ENCODE results near the gene PODXL2.
"Not testable (repeated sequence)": the region's sequence is repeated elsewhere in the genome, so short reads cannot be mapped to it uniquely, and the experiment has no call there.

The PODXL2 gene

DNA sequence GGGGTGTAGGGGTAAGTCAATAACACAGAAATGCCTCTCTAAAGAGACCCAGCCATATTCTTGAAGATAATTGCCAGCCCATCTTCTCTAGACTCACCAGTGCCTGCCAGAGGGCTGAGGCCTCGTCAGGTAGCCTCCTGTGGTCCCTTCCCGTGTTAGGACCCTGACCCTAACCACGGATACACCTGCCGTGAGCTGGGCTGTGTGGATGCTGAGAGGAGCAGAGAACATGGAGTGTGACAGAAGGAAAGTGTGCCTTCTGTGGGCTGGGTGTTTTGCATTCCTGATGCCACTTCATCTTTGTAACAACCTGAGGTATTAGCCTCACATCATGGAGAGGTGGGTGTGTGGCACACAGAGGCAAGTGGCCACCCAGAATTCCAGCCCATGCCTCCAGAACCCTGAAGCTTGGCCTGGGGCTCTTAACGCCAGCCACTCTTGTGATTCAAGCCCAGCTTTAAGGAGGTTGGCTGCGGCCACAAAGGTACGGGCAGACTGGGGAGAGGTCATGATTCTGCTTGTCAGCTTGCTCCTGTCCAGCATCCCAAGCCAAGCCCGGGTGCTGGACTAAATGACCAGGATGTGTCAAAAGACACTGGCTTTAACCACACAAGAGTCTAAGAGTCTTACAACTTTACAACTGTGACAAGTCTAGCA is 22.7 kb downstream of the PODXL2 start:
- ATAC-seq, result no peak
- no peaks in the 10 kb centered on the region for H3K4me1 Mint-ChIP-seq
- DNase-seq, result no peak
- H3K9me3 Mint-ChIP-seq, result no peaks in the 10 kb centered on the region
- H3K27me3 Mint-ChIP-seq, result no peaks in the 10 kb centered on the region
- no peak overlapping the region for H3K4me3 Mint-ChIP-seq
- no peaks in the 10 kb centered on the region for H3K36me3 Mint-ChIP-seq (ENCODE audit: low read depth)
- H3K27ac Mint-ChIP-seq, result no peak overlapping the region

DNA sequence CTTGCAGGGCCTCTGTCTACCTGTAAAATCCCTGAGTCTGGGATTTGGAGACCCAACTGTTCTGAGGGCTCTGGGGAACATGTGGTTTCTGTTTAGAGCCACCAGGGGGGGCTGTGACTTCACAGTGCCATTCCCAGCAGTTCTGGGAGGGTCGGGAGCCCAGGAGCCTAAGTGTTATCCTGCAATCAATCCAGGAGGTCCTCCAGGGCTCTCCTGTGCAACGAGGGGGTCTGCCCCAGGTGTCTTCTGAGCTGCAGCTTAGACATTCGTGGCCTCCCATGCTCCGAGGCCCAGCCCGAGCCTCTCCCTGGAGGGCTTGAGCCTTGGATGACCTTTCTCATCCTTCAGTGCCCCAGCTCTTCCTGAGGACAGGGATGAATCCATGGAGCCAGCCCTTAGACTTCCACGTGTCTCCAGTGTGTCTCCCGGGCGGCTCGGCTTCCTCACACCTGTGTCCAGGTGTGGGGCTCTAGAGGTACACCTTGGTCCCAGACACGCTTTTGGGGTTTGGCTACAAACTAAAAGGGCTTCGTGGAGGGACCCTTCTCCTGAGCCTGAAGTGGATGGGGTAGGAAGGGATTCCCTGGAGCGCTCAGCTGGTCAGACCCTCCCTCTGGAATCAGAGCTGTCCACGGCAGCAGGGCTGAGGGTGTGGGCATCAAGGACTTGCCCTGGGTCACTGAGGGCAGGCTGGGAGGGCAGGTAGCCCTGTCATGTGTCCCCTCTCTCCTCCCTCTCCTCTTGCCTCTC is 23.4 kb downstream of the PODXL2 start:
- DNase-seq, result peak; percentile 44
- Mint-ChIP-seq H3K27me3 (no peaks in the 10 kb centered on the region), H3K4me3 (no peak overlapping the region), H3K27ac (no peak overlapping the region), H3K9me3 (no peaks in the 10 kb centered on the region), H3K36me3 (ENCODE audit: low read depth) (no peaks in the 10 kb centered on the region), H3K4me1 (no peaks in the 10 kb centered on the region)
- peak; percentile 68 for ATAC-seq

DNA sequence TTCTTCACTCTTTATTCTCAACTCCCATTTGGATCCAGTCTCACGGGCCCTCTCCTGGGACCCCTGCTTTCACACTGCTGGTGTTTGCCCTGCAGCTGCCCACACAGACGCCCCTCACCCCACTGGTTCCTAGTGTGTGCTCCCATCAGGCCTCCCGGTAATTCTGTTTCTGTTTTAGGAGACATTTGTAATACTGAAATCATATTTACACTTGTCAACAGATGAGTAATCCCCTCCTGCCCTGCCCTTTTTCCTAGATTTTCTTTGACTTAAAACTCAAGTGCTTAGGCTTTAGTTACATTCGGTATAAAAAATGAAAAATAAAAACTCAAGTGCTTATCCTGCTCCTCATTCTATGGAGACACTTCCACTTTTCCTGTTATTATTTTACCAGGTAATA is 25.4 kb downstream of the PODXL2 start:
- H3K27ac Mint-ChIP-seq, result no peak overlapping the region
- H3K4me3 Mint-ChIP-seq, result no peak overlapping the region
- H3K9me3 Mint-ChIP-seq, result no peaks in the 10 kb centered on the region
- ATAC-seq (no peak), DNase-seq (no peak)
- H3K27me3 Mint-ChIP-seq, result peaks cover 2% of the 10 kb centered on the region
- H3K36me3 Mint-ChIP-seq (ENCODE audit: low read depth), result no peaks in the 10 kb centered on the region
- no peaks in the 10 kb centered on the region for H3K4me1 Mint-ChIP-seq

DNA sequence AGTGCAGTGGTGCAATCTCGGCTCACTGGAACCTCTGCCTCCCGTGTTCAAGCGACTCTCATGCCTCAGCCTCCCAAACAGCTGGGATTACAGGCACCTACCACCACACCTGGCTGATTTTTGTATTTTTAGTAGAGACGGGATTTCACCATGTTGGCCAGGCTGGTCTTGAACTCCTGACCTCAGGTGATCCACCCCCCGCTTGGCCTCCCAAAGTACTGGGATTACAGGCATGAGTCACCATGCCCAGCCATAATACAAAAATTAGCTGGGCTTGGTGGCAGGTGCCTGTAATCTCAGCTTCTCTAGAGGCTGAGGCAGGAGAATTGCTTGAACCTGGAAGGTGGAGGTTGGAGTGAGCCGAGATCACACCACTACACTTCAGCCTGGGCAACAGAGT is 26.0 kb downstream of the PODXL2 start:
- not testable (repeated sequence) for H3K4me1 Mint-ChIP-seq

DNA sequence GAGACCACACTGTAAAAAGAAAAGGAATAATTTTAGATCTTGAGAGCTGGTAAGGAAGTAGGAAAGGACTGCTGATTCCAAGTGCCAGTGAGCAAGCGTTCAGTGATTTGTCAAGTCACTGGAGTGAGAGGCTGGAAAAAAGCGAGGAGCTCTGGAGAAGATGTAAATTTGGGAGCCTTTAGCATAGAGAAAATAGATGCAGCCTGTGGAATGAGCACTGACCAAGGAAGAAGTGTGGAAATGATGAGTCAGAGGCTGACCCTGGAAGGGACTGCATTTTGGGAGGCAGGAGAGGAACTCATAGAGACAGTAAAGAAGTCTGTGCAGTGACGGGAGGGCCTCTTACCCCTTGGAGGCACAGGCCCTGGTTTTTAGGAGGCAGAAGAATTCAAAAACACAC is 26.7 kb downstream of the PODXL2 start:
- ATAC-seq (no peak), DNase-seq (no peak)
- Mint-ChIP-seq H3K4me1 (no peaks in the 10 kb centered on the region), H3K36me3 (ENCODE audit: low read depth) (no peaks in the 10 kb centered on the region), H3K4me3 (no peak overlapping the region), H3K27ac (no peak overlapping the region), H3K27me3 (peaks cover 2% of the 10 kb centered on the region), H3K9me3 (no peaks in the 10 kb centered on the region)

More for the DNA sequence above, 26.0 kb downstream of the PODXL2 start:
- not testable (repeated sequence) for H3K27ac Mint-ChIP-seq; H3K27me3 Mint-ChIP-seq; ATAC-seq; DNase-seq; H3K4me3 Mint-ChIP-seq; H3K36me3 Mint-ChIP-seq (ENCODE audit: low read depth); H3K9me3 Mint-ChIP-seq

DNA sequence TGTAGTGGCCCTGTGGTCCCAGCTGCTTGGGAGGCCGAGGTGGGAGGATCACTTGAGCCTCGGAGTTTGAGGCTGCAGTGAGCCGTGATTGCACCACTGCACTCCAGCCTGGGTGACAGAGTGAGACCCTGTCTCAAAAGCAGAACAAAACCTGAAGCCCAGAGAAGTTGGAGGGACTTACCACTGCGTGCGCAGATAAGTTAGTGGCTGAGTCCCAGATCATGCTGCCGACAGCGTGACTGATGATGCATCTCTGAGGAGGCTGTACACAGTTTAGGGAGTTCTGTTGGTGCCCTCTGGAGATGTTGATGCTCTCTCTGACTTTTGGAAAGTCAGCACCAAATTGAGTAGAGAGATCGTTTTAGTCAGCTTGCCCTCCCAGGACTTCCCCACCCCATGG is 27.9 kb downstream of the PODXL2 start:
- no peak for ATAC-seq
- no peak for DNase-seq
- no peak overlapping the region for H3K4me3 Mint-ChIP-seq
- no peaks in the 10 kb centered on the region for H3K4me1 Mint-ChIP-seq
- peaks cover 2% of the 10 kb centered on the region for H3K27me3 Mint-ChIP-seq
- no peaks in the 10 kb centered on the region for H3K36me3 Mint-ChIP-seq (ENCODE audit: low read depth)
- H3K9me3 Mint-ChIP-seq, result no peaks in the 10 kb centered on the region
- H3K27ac Mint-ChIP-seq, result no peak overlapping the region

DNA sequence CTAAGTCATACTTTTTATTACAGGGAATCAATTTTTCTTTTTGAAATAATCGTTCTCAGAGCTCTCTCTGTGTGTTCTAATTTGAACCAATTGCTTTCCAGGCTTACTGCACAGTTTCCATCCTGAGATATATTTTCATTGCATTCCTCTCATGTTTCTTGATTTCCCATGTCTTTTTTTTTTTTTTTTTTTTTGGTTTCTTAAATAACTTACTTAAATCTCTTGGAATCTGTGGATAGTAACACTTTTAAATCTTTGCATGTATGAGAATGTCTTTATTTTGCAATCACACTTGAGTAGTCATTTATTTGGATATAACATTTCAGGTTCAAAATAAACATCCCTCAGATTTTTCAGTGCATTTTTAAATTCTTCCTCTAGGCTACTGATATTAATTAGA is 29.2 kb downstream of the PODXL2 start:
- Mint-ChIP-seq H3K27me3 (peaks cover 2% of the 10 kb centered on the region), H3K4me1 (no peaks in the 10 kb centered on the region), H3K9me3 (no peaks in the 10 kb centered on the region), H3K4me3 (no peak overlapping the region), H3K36me3 (ENCODE audit: low read depth) (no peaks in the 10 kb centered on the region), H3K27ac (no peak overlapping the region)
- ATAC-seq, result no peak
- no peak for DNase-seq

DNA sequence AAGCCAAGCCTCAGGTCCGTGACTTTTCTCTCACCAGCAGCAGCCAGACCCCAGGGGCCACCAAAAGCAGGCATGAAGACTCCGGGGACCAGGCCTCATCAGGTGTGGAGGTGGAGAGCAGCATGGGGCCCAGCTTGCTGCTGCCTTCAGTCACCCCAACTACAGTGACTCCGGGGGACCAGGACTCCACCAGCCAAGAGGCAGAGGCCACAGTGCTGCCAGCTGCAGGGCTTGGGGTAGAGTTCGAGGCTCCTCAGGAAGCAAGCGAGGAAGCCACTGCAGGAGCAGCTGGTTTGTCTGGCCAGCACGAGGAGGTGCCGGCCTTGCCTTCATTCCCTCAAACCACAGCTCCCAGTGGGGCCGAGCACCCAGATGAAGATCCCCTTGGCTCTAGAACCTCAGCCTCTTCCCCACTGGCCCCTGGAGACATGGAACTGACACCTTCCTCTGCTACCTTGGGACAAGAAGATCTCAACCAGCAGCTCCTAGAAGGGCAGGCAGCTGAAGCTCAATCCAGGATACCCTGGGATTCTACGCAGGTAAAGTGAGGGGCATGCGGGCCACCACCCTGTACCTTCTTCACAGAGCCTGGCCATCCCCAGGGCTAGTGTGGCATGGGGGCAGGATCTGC is 31.8 kb downstream of the PODXL2 start:
- no peaks in the 10 kb centered on the region for H3K36me3 Mint-ChIP-seq (ENCODE audit: low read depth)
- peaks cover 2% of the 10 kb centered on the region for H3K27me3 Mint-ChIP-seq
- no peaks in the 10 kb centered on the region for H3K4me1 Mint-ChIP-seq
- no peaks in the 10 kb centered on the region for H3K9me3 Mint-ChIP-seq
- no peak for ATAC-seq
- no peak overlapping the region for H3K27ac Mint-ChIP-seq
- no peak for DNase-seq
- no peak overlapping the region for H3K4me3 Mint-ChIP-seq

DNA sequence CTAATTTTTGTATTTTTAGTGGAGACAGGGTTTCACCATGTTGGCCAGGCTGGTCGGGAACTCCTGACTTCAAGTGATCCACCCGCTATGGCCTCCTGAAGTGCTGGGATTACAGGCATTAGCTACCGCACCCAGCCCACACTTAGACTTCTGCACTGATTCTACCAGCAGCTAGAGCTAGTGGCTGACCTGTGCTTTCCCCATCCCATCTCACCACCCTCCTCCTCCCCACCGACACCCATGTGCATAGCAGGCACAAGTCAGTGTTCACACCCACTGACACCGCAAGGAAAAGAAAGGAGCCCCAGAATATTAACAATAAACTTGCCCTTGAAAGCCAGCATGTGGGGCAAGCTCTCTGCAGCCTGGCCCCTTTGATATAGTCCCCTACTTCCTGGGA is 32.6 kb downstream of the PODXL2 start:
- Mint-ChIP-seq H3K4me1 (no peaks in the 10 kb centered on the region), H3K9me3 (no peaks in the 10 kb centered on the region), H3K36me3 (ENCODE audit: low read depth) (no peaks in the 10 kb centered on the region), H3K27ac (no peak overlapping the region), H3K27me3 (peaks cover 2% of the 10 kb centered on the region), H3K4me3 (no peak overlapping the region)
- no peak for ATAC-seq
- DNase-seq, result no peak

DNA sequence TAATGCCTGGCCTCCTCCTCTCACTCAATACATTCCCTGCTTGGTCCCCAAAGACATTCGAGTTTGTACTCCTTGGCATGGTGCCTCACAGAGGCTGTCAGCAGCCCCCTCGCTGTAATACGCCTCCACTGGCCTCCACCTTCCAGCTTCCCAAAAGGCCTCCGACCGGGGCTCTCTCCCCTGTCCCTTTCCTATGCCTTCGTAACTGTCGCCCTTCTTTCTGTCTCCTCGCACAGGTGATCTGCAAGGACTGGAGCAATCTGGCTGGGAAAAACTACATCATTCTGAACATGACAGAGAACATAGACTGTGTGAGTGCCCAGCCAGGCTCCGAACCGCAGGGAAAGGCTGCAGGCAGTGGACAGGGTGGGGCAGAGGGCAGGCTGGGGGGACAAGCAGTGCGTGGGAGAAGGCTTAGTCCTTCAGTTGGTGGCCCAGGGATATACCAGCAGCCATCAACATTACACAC is 33.0 kb downstream of the PODXL2 start:
- H3K27me3 Mint-ChIP-seq, result peaks cover 2% of the 10 kb centered on the region
- H3K4me1 Mint-ChIP-seq, result no peaks in the 10 kb centered on the region
- no peak overlapping the region for H3K27ac Mint-ChIP-seq
- ATAC-seq (no peak), DNase-seq (no peak)
- no peaks in the 10 kb centered on the region for H3K36me3 Mint-ChIP-seq (ENCODE audit: low read depth)
- H3K9me3 Mint-ChIP-seq, result no peaks in the 10 kb centered on the region
- no peak overlapping the region for H3K4me3 Mint-ChIP-seq

DNA sequence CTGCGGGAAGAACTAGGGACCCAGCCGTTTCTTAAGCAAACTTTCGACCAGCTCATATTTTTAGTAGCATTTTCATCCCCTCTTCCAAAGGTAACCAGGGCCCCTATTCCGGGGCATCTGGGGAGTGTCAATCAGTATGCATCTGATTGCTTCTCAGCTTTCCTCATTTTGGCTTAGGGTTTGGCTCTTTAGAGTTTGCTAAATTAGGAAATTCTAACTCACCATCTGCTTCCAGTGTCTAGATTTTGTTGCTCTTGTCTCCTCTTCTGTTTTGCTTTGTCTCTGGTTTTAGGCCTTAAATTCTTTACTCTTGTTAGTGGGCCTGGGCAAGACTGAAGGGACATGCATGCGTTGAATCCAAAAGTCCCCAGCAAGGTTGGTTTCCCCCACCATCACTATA is 34.2 kb downstream of the PODXL2 start:
- H3K27ac Mint-ChIP-seq, result no peak overlapping the region
- peaks cover 2% of the 10 kb centered on the region for H3K27me3 Mint-ChIP-seq
- H3K36me3 Mint-ChIP-seq (ENCODE audit: low read depth), result no peaks in the 10 kb centered on the region
- H3K4me3 Mint-ChIP-seq, result no peak overlapping the region
- no peaks in the 10 kb centered on the region for H3K9me3 Mint-ChIP-seq
- DNase-seq, result no peak
- no peak for ATAC-seq
- no peaks in the 10 kb centered on the region for H3K4me1 Mint-ChIP-seq

DNA sequence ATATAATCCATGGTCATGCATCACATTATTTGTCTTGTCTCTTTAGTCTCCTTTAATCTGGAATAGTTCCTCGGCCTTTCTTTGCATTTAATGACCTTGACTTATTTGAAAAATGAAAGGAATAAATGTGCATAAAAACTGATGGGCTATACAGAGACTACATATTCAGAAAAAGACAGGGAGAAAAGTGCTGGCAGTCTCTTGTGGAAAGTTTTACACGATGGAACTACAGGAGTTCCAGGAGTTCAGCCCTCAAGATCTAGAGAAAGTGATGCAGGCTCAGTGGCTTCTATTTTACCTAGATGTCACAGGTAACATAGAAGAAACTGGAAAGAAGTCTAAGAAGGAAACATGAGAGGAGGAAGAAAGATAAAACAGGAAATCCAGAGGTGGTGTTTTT is 36.2 kb downstream of the PODXL2 start:
- H3K36me3 Mint-ChIP-seq (ENCODE audit: low read depth), result no peaks in the 10 kb centered on the region
- no peak overlapping the region for H3K27ac Mint-ChIP-seq
- H3K4me1 Mint-ChIP-seq, result no peaks in the 10 kb centered on the region
- DNase-seq (no peak), ATAC-seq (no peak)
- no peak overlapping the region for H3K4me3 Mint-ChIP-seq
- H3K27me3 Mint-ChIP-seq, result no peaks in the 10 kb centered on the region
- no peaks in the 10 kb centered on the region for H3K9me3 Mint-ChIP-seq

DNA sequence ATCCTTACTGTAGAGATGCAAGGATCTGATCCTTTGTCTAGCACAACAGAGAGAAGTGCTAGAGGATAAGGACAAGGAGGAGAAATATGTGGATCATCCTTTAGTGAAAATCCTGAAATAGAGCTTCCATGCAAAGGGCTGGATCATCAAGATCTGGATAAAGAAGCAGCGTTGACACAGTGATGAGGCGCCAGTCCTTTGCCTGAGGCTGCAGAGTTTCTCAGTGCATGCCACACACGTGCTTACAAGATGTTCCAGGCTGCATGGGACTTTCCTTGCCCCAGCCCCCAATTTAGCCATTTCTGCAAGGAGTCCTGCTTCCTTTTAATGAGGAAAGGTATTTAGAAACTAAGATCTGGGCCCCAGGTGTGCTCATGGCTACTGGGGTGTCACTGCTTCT is 36.6 kb downstream of the PODXL2 start:
- no peaks in the 10 kb centered on the region for H3K9me3 Mint-ChIP-seq
- ATAC-seq, result no peak
- DNase-seq, result no peak
- H3K36me3 Mint-ChIP-seq (ENCODE audit: low read depth), result no peaks in the 10 kb centered on the region
- H3K4me3 Mint-ChIP-seq, result no peak overlapping the region
- H3K27me3 Mint-ChIP-seq, result no peaks in the 10 kb centered on the region
- no peak overlapping the region for H3K27ac Mint-ChIP-seq
- H3K4me1 Mint-ChIP-seq, result no peaks in the 10 kb centered on the region

DNA sequence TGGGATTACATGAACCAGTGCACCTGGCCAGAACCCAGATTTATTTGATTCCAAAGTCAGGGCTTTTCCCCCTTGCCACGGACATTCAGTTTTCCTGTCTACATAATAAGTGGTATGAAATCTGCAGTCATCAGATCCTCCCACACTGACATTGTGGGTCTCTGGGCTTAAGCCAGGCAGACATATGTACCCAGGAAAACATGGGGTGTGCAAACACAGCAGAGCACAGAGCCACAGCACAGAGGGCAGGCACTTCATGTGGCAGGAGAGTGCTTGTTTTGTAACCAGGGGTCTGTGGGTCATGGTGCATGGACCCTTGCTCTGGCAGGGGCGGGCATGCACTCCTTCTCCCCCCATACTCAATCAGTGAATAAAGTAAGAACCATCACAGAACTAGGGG is 37.7 kb downstream of the PODXL2 start:
- no peak for ATAC-seq
- no peak for DNase-seq
- no peaks in the 10 kb centered on the region for H3K27me3 Mint-ChIP-seq
- peaks cover 2% of the 10 kb centered on the region for H3K4me1 Mint-ChIP-seq
- no peaks in the 10 kb centered on the region for H3K36me3 Mint-ChIP-seq (ENCODE audit: low read depth)
- H3K9me3 Mint-ChIP-seq, result no peaks in the 10 kb centered on the region
- no peak overlapping the region for H3K4me3 Mint-ChIP-seq
- H3K27ac Mint-ChIP-seq, result no peak overlapping the region

DNA sequence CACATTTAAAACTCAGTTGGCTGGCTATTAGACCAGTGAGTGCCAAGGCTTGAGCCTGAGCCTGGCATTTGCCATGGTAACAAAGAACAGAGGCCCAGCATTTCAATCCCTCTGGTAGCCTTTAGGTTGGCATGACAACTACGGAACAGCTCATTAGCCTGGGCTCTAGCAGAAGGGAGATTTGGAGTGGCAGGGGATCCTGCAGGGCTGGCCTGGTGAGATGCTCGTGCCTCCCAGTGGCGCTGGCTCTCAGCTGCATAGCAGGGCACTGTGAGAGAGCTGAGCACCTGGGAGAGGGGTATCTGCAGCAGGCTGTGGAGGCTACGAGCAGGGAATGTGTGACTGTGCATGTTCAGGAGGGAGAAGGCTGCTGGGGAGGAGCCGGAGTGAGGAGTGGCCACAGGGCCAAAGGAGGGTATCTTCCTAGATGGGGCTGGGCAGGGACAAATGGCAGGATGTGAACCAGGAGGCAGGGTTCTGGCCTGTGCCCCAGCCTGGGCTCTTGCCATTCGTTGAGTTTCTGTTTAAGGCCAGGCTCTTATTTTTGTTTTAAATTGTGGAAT is 38.2 kb downstream of the PODXL2 start:
- H3K36me3 Mint-ChIP-seq (ENCODE audit: low read depth), result no peaks in the 10 kb centered on the region
- H3K9me3 Mint-ChIP-seq, result no peaks in the 10 kb centered on the region
- ATAC-seq (no peak), DNase-seq (no peak)
- no peaks in the 10 kb centered on the region for H3K27me3 Mint-ChIP-seq
- H3K27ac Mint-ChIP-seq, result no peak overlapping the region
- no peak overlapping the region for H3K4me3 Mint-ChIP-seq
- peaks cover 4% of the 10 kb centered on the region for H3K4me1 Mint-ChIP-seq
